Measurements from ENCODE around the gene TMEM72.

DNA sequence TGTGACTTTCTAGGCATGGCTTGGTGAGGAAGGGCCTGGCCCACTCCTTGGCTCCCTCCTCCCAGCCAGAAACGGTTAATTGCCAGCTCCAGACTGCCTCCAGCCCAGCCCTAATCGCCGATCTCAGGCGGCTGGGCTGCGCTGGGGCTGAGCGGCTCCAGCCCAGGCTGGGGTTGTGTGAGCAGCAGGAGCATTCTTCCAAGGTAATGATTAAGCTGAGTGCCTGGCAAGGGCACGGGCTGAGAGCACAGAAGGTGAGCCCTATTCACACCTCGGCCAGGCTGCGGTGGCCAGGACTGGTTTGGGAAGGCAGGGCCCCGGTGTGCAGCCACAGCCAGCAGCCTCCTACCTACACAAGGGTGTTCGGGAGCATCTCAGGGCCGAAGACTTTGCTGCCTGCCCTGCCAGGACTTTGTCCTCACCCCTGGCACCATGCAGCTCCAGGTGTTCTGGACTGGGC, at the start of gene TMEM72:
- no peak for TF ChIP-seq POLR2AphosphoS5 (IDR thresholded peaks at IDR 0.05)
- TF ChIP-seq POLR2A (IDR thresholded peaks at IDR 0.05): no peak
- TF ChIP-seq, protein P1, sequence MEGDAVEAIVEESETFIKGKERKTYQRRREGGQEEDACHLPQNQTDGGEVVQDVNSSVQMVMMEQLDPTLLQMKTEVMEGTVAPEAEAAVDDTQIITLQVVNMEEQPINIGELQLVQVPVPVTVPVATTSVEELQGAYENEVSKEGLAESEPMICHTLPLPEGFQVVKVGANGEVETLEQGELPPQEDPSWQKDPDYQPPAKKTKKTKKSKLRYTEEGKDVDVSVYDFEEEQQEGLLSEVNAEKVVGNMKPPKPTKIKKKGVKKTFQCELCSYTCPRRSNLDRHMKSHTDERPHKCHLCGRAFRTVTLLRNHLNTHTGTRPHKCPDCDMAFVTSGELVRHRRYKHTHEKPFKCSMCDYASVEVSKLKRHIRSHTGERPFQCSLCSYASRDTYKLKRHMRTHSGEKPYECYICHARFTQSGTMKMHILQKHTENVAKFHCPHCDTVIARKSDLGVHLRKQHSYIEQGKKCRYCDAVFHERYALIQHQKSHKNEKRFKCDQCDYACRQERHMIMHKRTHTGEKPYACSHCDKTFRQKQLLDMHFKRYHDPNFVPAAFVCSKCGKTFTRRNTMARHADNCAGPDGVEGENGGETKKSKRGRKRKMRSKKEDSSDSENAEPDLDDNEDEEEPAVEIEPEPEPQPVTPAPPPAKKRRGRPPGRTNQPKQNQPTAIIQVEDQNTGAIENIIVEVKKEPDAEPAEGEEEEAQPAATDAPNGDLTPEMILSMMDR (IDR thresholded peaks at IDR 0.05): no peak
